Measurements from ENCODE around the gene ZNF17. TPM values are rescaled to one million over a fixed set of nuclear protein-coding genes. Genes with fewer than 3 reads are reported as not detected.

ZNF17 gene
- total and polyA plus RNA-seq, 2 donors: 6.1 to 27.9 TPM

DNA sequence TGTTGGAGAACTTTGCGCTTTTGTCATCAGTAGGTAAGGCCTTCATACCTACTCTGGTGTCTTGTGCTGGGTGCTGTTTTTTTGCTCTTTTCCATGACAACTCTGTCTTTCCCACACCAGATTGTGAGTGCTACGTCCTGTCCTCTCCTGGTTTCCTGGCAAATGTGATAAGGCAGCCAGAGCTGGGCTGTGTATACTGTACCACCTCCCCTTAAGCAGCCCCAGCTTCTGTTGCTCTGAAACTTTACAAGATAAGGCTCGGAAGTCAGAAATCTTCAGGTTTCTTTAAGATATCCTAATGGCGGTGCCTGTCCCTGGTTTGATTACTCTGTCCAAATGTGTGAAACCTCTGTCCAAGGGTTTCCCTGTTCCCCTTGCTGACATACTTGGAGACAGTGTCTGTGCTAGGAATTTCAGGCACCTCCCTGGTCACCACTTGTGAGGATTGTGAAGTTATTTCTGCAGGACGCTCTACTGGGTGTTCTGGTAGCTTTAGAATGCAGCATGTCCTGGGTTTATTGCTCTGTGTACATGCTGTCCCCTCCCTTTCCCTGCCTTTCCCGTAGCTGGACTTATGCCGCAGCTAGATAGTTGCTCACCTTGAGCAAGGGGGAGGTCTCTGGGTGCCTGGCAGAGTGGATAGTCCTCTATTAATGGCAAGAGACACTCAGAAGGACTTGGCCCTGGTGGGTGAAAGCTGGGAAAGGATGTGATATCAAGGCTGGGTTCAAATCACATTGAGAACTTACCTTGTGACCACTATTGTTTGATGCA lies 31.2 kb downstream of the ZNF17 start:
- no peak overlapping the region for H3K27ac ChIP-seq (ENCODE audit: low read depth)
- 75% methylated on average over 7 of the region's 7 CpGs for WGBS
- H3K4me1 ChIP-seq (ENCODE audit: insufficient read depth): no peaks in the 10 kb centered on the region
- DNase-seq (ENCODE audit: extremely low spot score): no peak
- H3K4me3 ChIP-seq (ENCODE audit: low read depth, low read length): no peak overlapping the region
- no peaks in the 10 kb centered on the region for H3K36me3 ChIP-seq (ENCODE audit: insufficient read depth)

DNA sequence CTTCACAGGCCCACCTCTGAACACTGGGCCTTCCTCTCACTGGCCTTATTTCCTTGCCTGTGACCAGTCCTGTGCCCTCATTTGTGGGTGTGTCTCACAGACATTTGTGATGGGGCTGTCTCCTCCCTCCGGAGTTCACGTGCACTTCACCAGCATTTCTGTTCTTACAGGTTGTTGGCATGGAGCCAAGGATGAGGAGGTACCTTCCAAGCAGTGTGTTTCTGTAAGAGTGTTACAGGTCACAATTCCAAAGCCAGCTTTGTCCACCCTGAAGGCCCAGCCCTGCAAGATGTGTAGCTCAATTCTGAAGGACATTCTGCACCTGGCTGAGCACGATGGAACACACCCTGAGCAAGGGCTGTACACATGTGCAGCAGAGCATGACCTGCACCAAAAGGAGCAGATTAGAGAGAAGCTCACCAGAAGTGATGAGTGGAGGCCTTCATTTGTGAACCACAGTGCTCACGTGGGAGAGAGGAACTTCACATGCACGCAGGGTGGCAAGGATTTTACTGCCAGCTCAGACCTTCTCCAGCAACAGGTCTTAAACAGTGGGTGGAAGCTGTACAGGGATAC lies 32.2 kb downstream of the ZNF17 start:
- H3K4me1 ChIP-seq (ENCODE audit: insufficient read depth): no peaks in the 10 kb centered on the region
- no peak overlapping the region for H3K27ac ChIP-seq (ENCODE audit: low read depth)
- no peak overlapping the region for H3K4me3 ChIP-seq (ENCODE audit: low read depth, low read length)
- H3K36me3 ChIP-seq (ENCODE audit: insufficient read depth): no peaks in the 10 kb centered on the region
- DNase-seq (ENCODE audit: extremely low spot score): no peak
- 84% methylated on average over 5 of the region's 5 CpGs for WGBS

DNA sequence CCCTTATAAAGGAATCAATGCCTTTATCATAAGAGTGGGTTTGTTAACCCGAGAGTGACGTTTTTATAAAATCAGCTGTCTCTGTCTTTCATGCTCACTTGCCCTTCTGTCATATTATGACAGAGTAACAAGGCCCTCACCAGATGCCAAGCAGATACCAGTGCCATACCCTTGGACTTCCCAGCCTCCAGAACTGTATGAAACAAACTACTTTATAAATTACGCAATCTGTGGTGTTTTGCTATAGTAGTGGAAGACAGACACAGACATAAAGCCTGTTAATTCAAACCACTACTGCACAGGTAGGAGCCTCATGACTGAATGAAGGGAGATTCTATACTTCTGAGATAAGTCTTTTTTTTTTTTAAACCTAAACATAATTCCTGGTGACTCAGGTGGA lies 41.3 kb downstream of the ZNF17 start:
- no peak overlapping the region for H3K4me3 ChIP-seq (ENCODE audit: low read depth, low read length)
- WGBS: 93% methylated on average over 3 of the region's 3 CpGs
- no peaks in the 10 kb centered on the region for H3K4me1 ChIP-seq (ENCODE audit: insufficient read depth)
- no peak for DNase-seq (ENCODE audit: extremely low spot score)
- H3K36me3 ChIP-seq (ENCODE audit: insufficient read depth): peaks cover 3% of the 10 kb centered on the region
- H3K27ac ChIP-seq (ENCODE audit: low read depth): no peak overlapping the region

DNA sequence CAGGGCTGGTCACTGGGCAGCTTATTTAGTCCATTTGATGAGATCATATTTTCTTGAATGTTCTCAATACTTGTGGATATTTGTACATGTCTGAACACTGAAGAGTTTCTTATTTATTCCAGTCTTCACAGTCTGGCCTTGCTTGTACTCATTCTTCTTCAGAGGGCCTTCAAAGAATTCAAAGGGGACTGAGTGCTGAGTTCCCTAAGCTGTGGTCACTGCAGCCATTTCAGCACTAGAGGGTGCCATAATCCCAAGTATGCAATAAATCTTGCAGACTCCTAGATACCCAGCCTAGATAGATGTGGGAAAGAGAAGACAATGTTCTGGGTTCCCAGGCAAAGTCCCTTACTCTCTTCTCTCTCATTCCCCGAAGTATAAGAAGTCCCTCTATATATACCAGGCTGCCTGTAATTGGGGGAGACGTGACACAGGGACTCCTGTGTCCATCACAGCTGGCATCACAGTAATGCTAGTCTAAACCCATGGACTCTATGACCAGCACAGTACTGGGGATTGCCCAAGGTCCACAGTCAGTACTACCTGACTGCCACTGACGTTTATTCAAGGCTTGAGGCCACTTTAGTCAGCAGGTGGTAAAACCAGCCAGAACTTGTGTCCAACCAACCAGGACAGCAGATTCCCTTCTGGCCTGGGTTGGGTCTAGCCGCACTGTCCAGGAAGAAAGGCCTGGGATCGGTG lies 54.9 kb downstream of the ZNF17 start:
- no peak overlapping the region for H3K4me3 ChIP-seq (ENCODE audit: low read depth, low read length)
- H3K27ac ChIP-seq (ENCODE audit: low read depth): no peak overlapping the region
- WGBS: 73% methylated on average over 5 of the region's 5 CpGs

DNA sequence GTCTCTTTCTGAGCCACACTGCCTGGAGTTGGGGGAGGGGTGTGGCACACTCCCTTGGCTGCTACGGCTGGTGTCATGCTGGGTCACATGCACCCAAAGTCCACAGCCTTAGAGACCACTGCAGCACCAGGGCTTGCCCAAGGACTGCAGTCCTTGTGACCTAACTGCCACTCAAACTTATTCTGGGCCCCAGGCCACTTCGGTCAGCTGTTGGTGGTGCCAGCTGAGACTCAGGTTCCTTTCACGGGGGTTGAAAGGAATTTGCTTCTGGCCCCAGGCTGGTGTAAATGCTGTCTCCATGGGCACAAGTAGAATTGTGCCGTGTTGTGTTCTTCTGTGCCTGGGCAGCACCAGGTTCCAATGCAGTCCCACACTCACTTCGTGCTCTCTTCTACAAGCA lies 55.5 kb downstream of the ZNF17 start:
- Histone ChIP-seq H3K36me3 (ENCODE audit: insufficient read depth) (peaks cover 4% of the 10 kb centered on the region), H3K4me1 (ENCODE audit: insufficient read depth) (no peaks in the 10 kb centered on the region), H3K27ac (ENCODE audit: low read depth) (no peak overlapping the region), H3K4me3 (ENCODE audit: low read depth, low read length) (no peak overlapping the region)
- DNase-seq (ENCODE audit: extremely low spot score): no peak
- 99% methylated on average over 5 of the region's 5 CpGs for WGBS

More for the DNA sequence above, 54.9 kb downstream of the ZNF17 start:
- no peaks in the 10 kb centered on the region for H3K4me1 ChIP-seq (ENCODE audit: insufficient read depth)
- DNase-seq (ENCODE audit: extremely low spot score): no peak
- H3K36me3 ChIP-seq (ENCODE audit: insufficient read depth): peaks cover 4% of the 10 kb centered on the region

Small RNA genes within 50 kb of the gene (small RNA-seq; reads per million reads assigned to genes)
- gene VN1R107P: not detected

Other genes starting within 250 kb of the ZNF17 start
- not detected for gene DUXA, start 243.7 kb upstream of the ZNF17 start, total RNA-seq
- not detected for gene DUXA, start 243.7 kb upstream of the ZNF17 start, polyA plus RNA-seq
- 42.5 TPM for gene ZNF264, start 219.7 kb upstream of the ZNF17 start, total RNA-seq
- 5.2 TPM for gene ZNF264, start 219.7 kb upstream of the ZNF17 start, polyA plus RNA-seq
- gene AURKC, start 180.1 kb upstream of the ZNF17 start, total RNA-seq: 0.74 TPM
- 0.73 TPM for gene AURKC, start 180.1 kb upstream of the ZNF17 start, polyA plus RNA-seq
- gene ZNF805, start 170.5 kb upstream of the ZNF17 start, total RNA-seq: 48.0 TPM
- 2.3 TPM for gene ZNF805, start 170.5 kb upstream of the ZNF17 start, polyA plus RNA-seq
- gene ZNF460, start 130.7 kb upstream of the ZNF17 start, total RNA-seq: 176 TPM
- gene ZNF460, start 130.7 kb upstream of the ZNF17 start, polyA plus RNA-seq: 0.85 TPM
- 25.4 TPM for gene ZNF543, start 90.7 kb upstream of the ZNF17 start, total RNA-seq
- gene ZNF543, start 90.7 kb upstream of the ZNF17 start, polyA plus RNA-seq: 2.9 TPM
- 17.9 TPM for gene ZNF304, start 59.9 kb upstream of the ZNF17 start, total RNA-seq
- gene ZNF304, start 59.9 kb upstream of the ZNF17 start, polyA plus RNA-seq: 7.8 TPM
- gene TRAPPC2B, start 47.6 kb upstream of the ZNF17 start, total RNA-seq: 9.7 TPM
- gene TRAPPC2B, start 47.6 kb upstream of the ZNF17 start, polyA plus RNA-seq: 26.8 TPM
- gene ZNF547, start 47.6 kb upstream of the ZNF17 start, total RNA-seq: 6.1 TPM
- 1.8 TPM for gene ZNF547, start 47.6 kb upstream of the ZNF17 start, polyA plus RNA-seq
- gene ZNF548, start 21.3 kb upstream of the ZNF17 start, total RNA-seq: 35.1 TPM
- gene ZNF548, start 21.3 kb upstream of the ZNF17 start, polyA plus RNA-seq: 16.2 TPM
- gene ZNF749, start 24.2 kb downstream of the ZNF17 start, total RNA-seq: 17.1 TPM
- gene ZNF749, start 24.2 kb downstream of the ZNF17 start, polyA plus RNA-seq: 10.2 TPM
- gene VN1R1, start 46.0 kb downstream of the ZNF17 start, total RNA-seq: 3.4 TPM
- 0.66 TPM for gene VN1R1, start 46.0 kb downstream of the ZNF17 start, polyA plus RNA-seq
- gene ZNF772, start 66.4 kb downstream of the ZNF17 start, total RNA-seq: 25.6 TPM
- gene ZNF772, start 66.4 kb downstream of the ZNF17 start, polyA plus RNA-seq: 3.9 TPM
- 16.1 TPM for gene ZNF419, start 76.6 kb downstream of the ZNF17 start, total RNA-seq
- 8.0 TPM for gene ZNF419, start 76.6 kb downstream of the ZNF17 start, polyA plus RNA-seq
- 13.4 TPM for gene ZNF773, start 88.8 kb downstream of the ZNF17 start, total RNA-seq
- gene ZNF773, start 88.8 kb downstream of the ZNF17 start, polyA plus RNA-seq: 7.1 TPM
- 14.8 TPM for gene ZNF549, start 116.2 kb downstream of the ZNF17 start, total RNA-seq
- 4.6 TPM for gene ZNF549, start 116.2 kb downstream of the ZNF17 start, polyA plus RNA-seq
- 15.3 TPM for gene ZNF550, start 148.7 kb downstream of the ZNF17 start, total RNA-seq
- gene ZNF550, start 148.7 kb downstream of the ZNF17 start, polyA plus RNA-seq: 7.2 TPM
- 7.9 TPM for gene ZNF416, start 167.8 kb downstream of the ZNF17 start, total RNA-seq
- 4.6 TPM for gene ZNF416, start 167.8 kb downstream of the ZNF17 start, polyA plus RNA-seq
- 18.8 TPM for gene ZIK1, start 173.0 kb downstream of the ZNF17 start, total RNA-seq
- 7.4 TPM for gene ZIK1, start 173.0 kb downstream of the ZNF17 start, polyA plus RNA-seq
- 4.0 TPM for gene ZNF530, start 188.7 kb downstream of the ZNF17 start, total RNA-seq
- gene ZNF530, start 188.7 kb downstream of the ZNF17 start, polyA plus RNA-seq: 4.1 TPM
- 32.1 TPM for gene ZNF134, start 203.1 kb downstream of the ZNF17 start, total RNA-seq
- gene ZNF134, start 203.1 kb downstream of the ZNF17 start, polyA plus RNA-seq: 17.6 TPM
- 23.8 TPM for gene ZNF211, start 222.0 kb downstream of the ZNF17 start, total RNA-seq
- gene ZNF211, start 222.0 kb downstream of the ZNF17 start, polyA plus RNA-seq: 13.0 TPM